Lung (tissue), 12 donors: ENCODE data around the gene CD37. TPM values are rescaled to one million over a fixed set of nuclear protein-coding genes. Genes with fewer than 3 reads are reported as not detected.

Experiments used
- ATAC-seq: fragments of 200-7000 bp; cut with Tn5 transposase; one replicate; pipeline ENCODE4 v1.9.1; 2020; ENCODE audit warnings: moderate number of reproducible peaks; ENCODE audit not compliant: insufficient read depth, low FRiP score
- DNase-seq, 3 donors: peaks; one replicate each; pipeline ENCODE4 v3.0.0-alpha.2; 2013 to 2017
- H3K27ac ChIP-seq, 2 donors: one replicate each; pipeline ENCODE4 v1.5.1; 2013; ENCODE audit warnings: mild to moderate bottlenecking in 2 of 2, moderate library complexity in 2 of 2, control low read depth in 1 of 2, inconsistent platforms in 1 of 2, low read depth in 1 of 2, low read length in 1 of 2
- H3K27me3 ChIP-seq, 3 donors: one replicate each; pipeline ENCODE4 v1.5.1; 2013; ENCODE audit warnings: low read length in 2 of 3; ENCODE audit not compliant: control insufficient read depth in 3 of 3, insufficient read depth in 3 of 3
- H3K36me3 ChIP-seq, 4 donors: one replicate each; pipeline ENCODE4 v1.5.1; 2013; ENCODE audit warnings: low read length in 4 of 4, mild to moderate bottlenecking in 1 of 4, moderate library complexity in 1 of 4; ENCODE audit not compliant: control insufficient read depth in 4 of 4, insufficient read depth in 4 of 4
- H3K4me1 ChIP-seq, 5 donors: one replicate each; pipeline ENCODE4 v1.5.1; 2013; ENCODE audit warnings: low read length in 5 of 5, mild to moderate bottlenecking in 2 of 5, moderate library complexity in 1 of 5; ENCODE audit not compliant: control insufficient read depth in 5 of 5, insufficient read depth in 5 of 5
- H3K4me3 ChIP-seq: one replicate; pipeline ENCODE4 v1.5.1; 2013; ENCODE audit warnings: mild to moderate bottlenecking, control low read depth, moderate library complexity
- H3K9ac ChIP-seq, 2 donors: one replicate each; pipeline ENCODE4 v1.5.1; 2013; ENCODE audit warnings: low read length in 2 of 2, control low read depth in 1 of 2; ENCODE audit not compliant: insufficient read depth in 1 of 2
- H3K9me3 ChIP-seq, 4 donors: one replicate each; pipeline ENCODE4 v1.5.1; 2013; ENCODE audit warnings: low read length in 3 of 4, mild to moderate bottlenecking in 1 of 4, moderate library complexity in 1 of 4; ENCODE audit not compliant: control insufficient read depth in 4 of 4, insufficient read depth in 3 of 4
- CTCF ChIP-seq: IDR thresholded peaks from 2 replicates; pipeline ENCODE4 v1.5.1; 2012; ENCODE audit warnings: mild to moderate bottlenecking; ENCODE audit errors: control extremely low read depth, extremely low read depth
- WGBS, 2 donors: extraction: QIAGEN DNeasy Blood & Tissue Kit; methylation state at CpG; one replicate each; pipeline ENCODE4 v1.1.7; 2013; 5-methylcytosine and 5-hydroxymethylcytosine counted together
- polyA plus RNA-seq, 2 donors: library from polyadenylated mRNA; stranded (reverse); fragments of 200-250 nt; gene quantifications; one replicate each; pipeline ENCODE4 v1.2.1, GENCODE V29; 2013
- total RNA-seq, 2 donors: library from RNA; depleted of rRNA in 1 of 2; stranded (reverse); fragments of >200 nt in 1 of 2; gene quantifications; one replicate each; pipeline ENCODE4 v1.2.1, GENCODE V29; 2014 to 2021
- donor health status: control.
- donor health status: control.
- donor health status: Bipolar disorder and iron deficiency.
- donor health status: healthy.
- donor health status: DM: yes; HTN: yes; CAD: no.

Gene CD37
- total and polyA plus RNA-seq, 4 donors = 33.9 to 154 (median 51.2) TPM

GRCh38 chr19:49378512-49378911 is 43.3 kb downstream of the CD37 start:
- DNase-seq = no peak
- H3K27ac ChIP-seq = no peak overlapping the region
- no peak overlapping the region for H3K9ac ChIP-seq
- H3K36me3 ChIP-seq = no peaks in the 10 kb centered on the region
- no peak overlapping the region for H3K4me3 ChIP-seq
- TF ChIP-seq CTCF = no peak
- H3K27me3 ChIP-seq = no peaks in the 10 kb centered on the region
- ATAC-seq = no peak
- 75 to 87% methylated on average over 3 of the region's 3 CpGs for WGBS, 2 donors
- H3K9me3 ChIP-seq = peaks cover 0 to 1% (median 0%) of the 10 kb centered on the region in 4 donors
- no peaks in the 10 kb centered on the region for H3K4me1 ChIP-seq

- H3K27me3 ChIP-seq = no peaks in the 10 kb centered on the region
- ATAC-seq (no peak), DNase-seq (no peak)
- no peak overlapping the region for H3K9ac ChIP-seq
- no peaks in the 10 kb centered on the region for H3K4me1 ChIP-seq
- H3K4me3 ChIP-seq = no peak overlapping the region
- H3K9me3 ChIP-seq = peaks cover 0 to 1% (median 0%) of the 10 kb centered on the region in 4 donors
- H3K27ac ChIP-seq = no peak overlapping the region
- TF ChIP-seq CTCF = no peak
- WGBS, 2 donors = 94 to 98% methylated on average over 3 of the region's 3 CpGs
- H3K36me3 ChIP-seq = no peaks in the 10 kb centered on the region
Measured at GRCh38 chr19:49380391-49380790, 45.2 kb downstream of the CD37 start.

- H3K4me1 ChIP-seq = no peaks in the 10 kb centered on the region
- no peak for ATAC-seq
- no peaks in the 10 kb centered on the region for H3K36me3 ChIP-seq
- TF ChIP-seq CTCF = no peak
- H3K9ac ChIP-seq = no peak overlapping the region
- 92% methylated on average over 5 of the region's 5 CpGs for WGBS, 2 donors
- H3K4me3 ChIP-seq = no peak overlapping the region
- no peak overlapping the region for H3K27ac ChIP-seq
- H3K9me3 ChIP-seq = peaks cover 0 to 1% (median 0%) of the 10 kb centered on the region in 4 donors
- H3K27me3 ChIP-seq = no peaks in the 10 kb centered on the region
- no peak for DNase-seq
Measured at GRCh38 chr19:49382639-49383038, 47.4 kb downstream of the CD37 start.

- no peaks in the 10 kb centered on the region for H3K36me3 ChIP-seq
- H3K27ac ChIP-seq = no peak overlapping the region
- 43 to 95% methylated on average over 1 of the region's 1 CpG for WGBS, 2 donors
- DNase-seq (no peak), ATAC-seq (no peak)
- no peaks in the 10 kb centered on the region for H3K4me1 ChIP-seq
- H3K9ac ChIP-seq = no peak overlapping the region
- TF ChIP-seq CTCF = no peak
- peaks cover 0 to 1% (median 0%) of the 10 kb centered on the region in 4 donors for H3K9me3 ChIP-seq
- no peak overlapping the region for H3K4me3 ChIP-seq
- H3K27me3 ChIP-seq = no peaks in the 10 kb centered on the region
Measured at GRCh38 chr19:49383599-49383998, 48.4 kb downstream of the CD37 start.
